Measurements from ENCODE around the gene PAQR8. TPM values are rescaled to one million over a fixed set of nuclear protein-coding genes. Genes with fewer than 3 reads are reported as not detected.

PAQR8 gene
- total RNA-seq, 1 experiment from 2014 or later, result 0.44 TPM

- peak overlapping the region; percentile 92 for H2AFZ ChIP-seq (ENCODE audit: low read length)
- CTCF ChIA-PET, result interaction anchor here (0.7 to 1.2 kb wide), 2 partner anchors 10 to 37 kb away, joined by 3 to 5 read pairs; no protein-coding TSS in a partner anchor
- POLR2A ChIA-PET (ENCODE audit: unreplicated experiment), result interaction anchor here (0.6 kb wide), 1 partner anchor 57 kb away, joined by 5 read pairs; the partner anchor contains the start of gene EFHC1
- H3K9me3 ChIP-seq (ENCODE audit: low read length), result no peaks in the 10 kb centered on the region
- intact Hi-C loops (cut with micrococcal nuclease), result no loop called here
- H3F3A ChIP-seq (ENCODE audit: low read length, unreplicated experiment), result no peaks in the 10 kb centered on the region
- peak overlapping the region; percentile 77 for H3K4me3 ChIP-seq (ENCODE audit: low read length)
- H4K20me1 ChIP-seq (ENCODE audit: low read length), result no peaks in the 10 kb centered on the region
- no peak for DNase-seq
- no peaks in the 10 kb centered on the region for H3K36me3 ChIP-seq (ENCODE audit: low read depth, low read length)
- TF ChIP-seq, protein P1, sequence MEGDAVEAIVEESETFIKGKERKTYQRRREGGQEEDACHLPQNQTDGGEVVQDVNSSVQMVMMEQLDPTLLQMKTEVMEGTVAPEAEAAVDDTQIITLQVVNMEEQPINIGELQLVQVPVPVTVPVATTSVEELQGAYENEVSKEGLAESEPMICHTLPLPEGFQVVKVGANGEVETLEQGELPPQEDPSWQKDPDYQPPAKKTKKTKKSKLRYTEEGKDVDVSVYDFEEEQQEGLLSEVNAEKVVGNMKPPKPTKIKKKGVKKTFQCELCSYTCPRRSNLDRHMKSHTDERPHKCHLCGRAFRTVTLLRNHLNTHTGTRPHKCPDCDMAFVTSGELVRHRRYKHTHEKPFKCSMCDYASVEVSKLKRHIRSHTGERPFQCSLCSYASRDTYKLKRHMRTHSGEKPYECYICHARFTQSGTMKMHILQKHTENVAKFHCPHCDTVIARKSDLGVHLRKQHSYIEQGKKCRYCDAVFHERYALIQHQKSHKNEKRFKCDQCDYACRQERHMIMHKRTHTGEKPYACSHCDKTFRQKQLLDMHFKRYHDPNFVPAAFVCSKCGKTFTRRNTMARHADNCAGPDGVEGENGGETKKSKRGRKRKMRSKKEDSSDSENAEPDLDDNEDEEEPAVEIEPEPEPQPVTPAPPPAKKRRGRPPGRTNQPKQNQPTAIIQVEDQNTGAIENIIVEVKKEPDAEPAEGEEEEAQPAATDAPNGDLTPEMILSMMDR (conservative IDR thresholded peaks at IDR 0.05; ENCODE audit: low read depth, low read length), result 0 out of 2 replicates have a peak, but pooled peaks have one; percentile 9
- no peak for TF ChIP-seq EZH2phosphoT487 (IDR thresholded peaks at IDR 0.05; ENCODE audit: borderline replicate concordance, low read length)
- BruUV-seq (replicated peaks), result no TSS peak
- peak; percentile 53 for ATAC-seq
- peaks cover 19% of the 10 kb centered on the region for H3K4me1 ChIP-seq (ENCODE audit: insufficient read depth, low read length)
- no peaks in the 10 kb centered on the region for H3K79me2 ChIP-seq (ENCODE audit: low read length)
- peak overlapping the region; percentile 83 for H3K9ac ChIP-seq (ENCODE audit: low read length)
- H3K9me2 ChIP-seq (replicated peaks; ENCODE audit: low read length), result no peaks in the 10 kb centered on the region
- H3K4me2 ChIP-seq (ENCODE audit: low read length), result peak overlapping the region; percentile 92
- H3K27ac ChIP-seq (ENCODE audit: low read length), result no peak overlapping the region
- no peaks in the 10 kb centered on the region for H3K27me3 ChIP-seq (ENCODE audit: low read length)
Measured at GRCh38 chr6:52362443-52363227, 684 bp downstream of the PAQR8 start.

GRCh38 chr6:52363228-52363867, 1.4 kb downstream of the PAQR8 start:
- POLR2A ChIA-PET (ENCODE audit: unreplicated experiment), result no interaction called here
- no peaks in the 10 kb centered on the region for H4K20me1 ChIP-seq (ENCODE audit: low read length)
- H3K9ac ChIP-seq (ENCODE audit: low read length), result no peak overlapping the region
- no peaks in the 10 kb centered on the region for H3K9me2 ChIP-seq (replicated peaks; ENCODE audit: low read length)
- ATAC-seq, result no peak
- no peak for TF ChIP-seq EZH2phosphoT487 (IDR thresholded peaks at IDR 0.05; ENCODE audit: borderline replicate concordance, low read length)
- TF ChIP-seq, protein P1 (conservative IDR thresholded peaks at IDR 0.05; ENCODE audit: low read depth, low read length), result no peak
- TF ChIP-seq EZH2 (IDR thresholded peaks at IDR 0.05; ENCODE audit: low read length, unreplicated experiment), result no peak
- CTCF ChIA-PET, result no interaction called here
- no peaks in the 10 kb centered on the region for H3K9me3 ChIP-seq (ENCODE audit: low read length)
- BruUV-seq (replicated peaks), result no TSS peak
- no peaks in the 10 kb centered on the region for H3K36me3 ChIP-seq (ENCODE audit: low read depth, low read length)
- H3K27ac ChIP-seq (ENCODE audit: low read length), result no peak overlapping the region
- DNase-seq, result no peak
- peak overlapping the region; percentile 92 for H3K4me2 ChIP-seq (ENCODE audit: low read length)
- no peaks in the 10 kb centered on the region for H3K27me3 ChIP-seq (ENCODE audit: low read length)
- peaks cover 19% of the 10 kb centered on the region for H3K4me1 ChIP-seq (ENCODE audit: insufficient read depth, low read length)
- H3K79me2 ChIP-seq (ENCODE audit: low read length), result no peaks in the 10 kb centered on the region
- intact Hi-C loops (cut with micrococcal nuclease), result no loop called here
- H2AFZ ChIP-seq (ENCODE audit: low read length), result no peak overlapping the region
- H3F3A ChIP-seq (ENCODE audit: low read length, unreplicated experiment), result no peaks in the 10 kb centered on the region
- 0 out of 2 replicates have a peak overlapping the region, but pooled peaks have one; percentile 77 for H3K4me3 ChIP-seq (ENCODE audit: low read length)

Measured in PC-3 (cell line).